CD4-positive, alpha-beta T cell treated with Interleukin-1 beta for 1 hour (primary cell): ENCODE data around the gene MACROD2.
"Not testable (repeated sequence)": the region's sequence is repeated elsewhere in the genome, so short reads cannot be mapped to it uniquely, and the experiment has no call there.

Source experiments
- DNase-seq, 2 donors: peaks; one replicate each; pipeline ENCODE4 v3.0.0-alpha.2; 2020 to 2022

MACROD2 gene

DNA sequence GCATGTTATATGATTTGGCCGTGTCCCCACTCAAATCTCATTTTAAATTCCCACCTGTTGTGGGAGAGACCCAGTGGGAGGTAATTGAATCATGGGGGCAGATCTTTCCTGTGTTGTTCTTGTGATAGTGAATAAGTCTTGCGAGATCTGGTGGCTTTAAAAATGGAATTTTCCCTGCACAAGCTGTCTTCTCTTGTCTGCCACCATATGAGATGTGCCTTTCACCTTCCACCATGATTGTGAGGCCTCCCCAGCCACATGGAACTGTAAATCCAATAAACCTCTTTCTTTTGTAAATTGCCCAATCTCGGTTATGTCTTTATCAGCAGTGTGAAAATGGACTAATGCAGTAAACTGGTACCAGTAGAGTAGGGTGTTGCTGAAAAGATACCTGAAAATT lies 986.2 kb downstream of the MACROD2 start:
- DNase-seq: not testable (repeated sequence)

DNA sequence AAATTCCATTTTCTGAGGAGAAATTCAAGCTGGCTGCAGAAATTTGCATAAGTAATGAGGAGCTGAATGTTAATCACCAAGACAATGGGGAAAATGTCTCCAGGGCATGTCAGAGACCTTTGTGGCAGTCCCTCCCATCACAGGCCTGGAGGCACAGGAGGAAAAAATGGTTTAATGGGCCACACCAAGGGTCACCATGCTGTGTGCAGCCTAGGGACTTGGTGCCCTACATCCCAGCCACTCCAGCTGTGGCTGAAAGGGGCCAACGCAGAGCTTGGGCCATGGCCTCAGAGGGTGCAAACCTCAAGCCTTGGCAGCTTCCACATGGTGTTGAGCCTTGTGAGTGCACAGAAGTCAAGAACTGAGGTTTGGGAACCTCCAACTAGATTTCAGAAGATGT lies 987.0 kb downstream of the MACROD2 start:
- not testable (repeated sequence) for DNase-seq

DNA sequence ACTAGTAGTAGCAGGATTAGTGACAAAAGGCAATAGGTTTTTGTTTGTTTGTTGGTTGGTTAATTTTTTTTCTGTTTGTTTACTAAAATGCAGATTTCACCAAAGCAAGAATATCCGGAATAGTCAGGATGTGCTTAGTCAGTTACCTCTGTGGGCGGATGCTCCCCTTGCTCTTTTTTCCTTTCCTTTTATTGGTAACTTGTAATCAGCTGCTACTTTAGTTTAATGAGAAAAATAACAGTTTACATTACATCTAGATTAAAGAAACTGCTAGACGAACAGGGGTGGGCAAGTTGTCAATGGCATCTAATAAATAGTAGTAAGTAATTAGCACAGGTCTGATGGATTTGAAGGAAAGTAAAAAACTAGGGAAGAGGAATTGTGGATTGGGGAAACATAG lies 989.0 kb downstream of the MACROD2 start:
- DNase-seq: no peak

DNA sequence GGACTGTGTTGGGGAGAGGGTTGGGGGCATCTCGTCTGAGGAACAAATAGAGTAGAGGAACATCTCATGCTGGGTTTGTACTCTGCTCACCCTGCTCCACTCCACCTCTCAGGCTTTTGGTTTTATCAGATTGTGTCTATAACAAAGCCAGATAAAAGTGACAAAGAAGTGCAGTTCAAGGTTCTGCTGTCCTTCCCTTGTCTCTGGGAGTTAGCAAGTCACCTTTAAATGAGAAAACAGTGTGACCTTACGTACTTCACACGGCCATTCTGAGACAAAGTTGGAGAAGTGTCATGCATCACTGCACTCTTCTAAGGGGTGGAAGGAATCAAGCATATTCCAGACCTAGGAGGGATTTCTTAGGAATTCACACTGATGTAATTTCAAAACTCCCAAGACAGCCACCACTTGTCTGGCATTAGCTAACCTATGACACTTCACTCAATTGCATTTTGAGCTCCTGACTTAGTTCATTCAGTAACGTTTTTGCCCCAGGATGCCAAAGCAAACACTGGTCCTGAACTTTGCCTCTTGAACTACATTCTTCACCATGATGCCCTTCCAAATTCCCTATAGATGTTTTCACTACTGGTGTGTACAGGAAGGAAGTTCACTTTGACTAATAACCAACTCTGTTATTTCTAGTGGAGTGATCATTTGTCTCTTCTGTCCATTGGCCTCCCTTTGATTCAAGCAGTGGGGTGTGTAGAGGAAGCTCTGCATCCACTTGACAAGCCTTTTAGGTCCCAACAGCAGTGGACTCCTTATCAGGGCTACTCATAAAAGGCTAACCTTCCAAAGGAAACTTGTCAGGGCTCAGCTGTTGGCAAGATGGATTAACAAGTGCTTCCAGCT lies 989.7 kb downstream of the MACROD2 start:
- DNase-seq: no peak

DNA sequence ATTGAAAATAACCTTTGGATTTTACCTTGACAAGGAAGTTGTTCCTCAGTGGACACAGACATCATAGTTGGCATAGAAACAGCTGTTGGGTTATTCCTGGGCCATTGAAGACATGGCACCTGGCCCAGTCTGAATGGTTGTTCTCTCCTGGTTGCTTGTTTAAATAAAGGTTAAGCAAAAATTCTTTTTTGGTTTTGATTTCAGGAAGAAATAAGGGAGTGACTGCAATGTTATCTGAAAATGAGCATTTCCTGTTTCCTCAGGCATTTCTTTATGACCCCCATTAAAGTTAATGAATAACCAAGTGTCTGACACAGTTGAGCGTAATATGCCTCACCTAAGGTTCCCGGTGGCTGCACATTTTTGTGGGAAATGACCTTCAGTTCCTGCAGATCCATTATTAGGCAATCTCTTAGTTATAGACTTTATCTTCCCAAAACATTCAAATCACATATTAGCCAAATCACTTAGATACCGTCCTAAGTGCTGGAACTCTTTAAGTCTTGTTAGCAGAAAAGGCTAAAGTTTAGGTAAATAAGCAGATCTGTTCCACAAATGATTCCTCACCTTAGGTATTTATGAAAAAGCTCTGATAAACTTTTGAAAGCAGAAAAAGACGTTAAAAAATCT lies 990.8 kb downstream of the MACROD2 start:
- DNase-seq: no peak

DNA sequence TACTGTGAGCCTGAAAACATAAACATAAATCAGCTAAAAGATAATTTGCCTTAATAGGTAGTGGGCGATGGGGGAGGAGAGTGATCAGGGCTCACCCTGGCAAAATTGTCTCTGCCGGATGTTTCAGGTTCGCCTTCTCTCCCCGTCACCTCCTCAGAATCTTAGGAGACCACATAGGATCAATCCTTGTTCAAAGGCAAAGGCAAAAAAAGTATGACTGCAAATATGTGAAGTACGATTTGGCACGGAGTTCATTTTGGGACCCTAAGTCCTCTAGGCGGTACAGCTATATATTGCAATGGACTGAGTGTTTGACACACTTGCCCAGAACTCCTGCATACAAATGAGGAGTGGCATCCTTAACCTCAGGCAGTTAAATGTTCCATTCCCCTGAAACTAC lies 991.3 kb downstream of the MACROD2 start:
- DNase-seq: no peak

DNA sequence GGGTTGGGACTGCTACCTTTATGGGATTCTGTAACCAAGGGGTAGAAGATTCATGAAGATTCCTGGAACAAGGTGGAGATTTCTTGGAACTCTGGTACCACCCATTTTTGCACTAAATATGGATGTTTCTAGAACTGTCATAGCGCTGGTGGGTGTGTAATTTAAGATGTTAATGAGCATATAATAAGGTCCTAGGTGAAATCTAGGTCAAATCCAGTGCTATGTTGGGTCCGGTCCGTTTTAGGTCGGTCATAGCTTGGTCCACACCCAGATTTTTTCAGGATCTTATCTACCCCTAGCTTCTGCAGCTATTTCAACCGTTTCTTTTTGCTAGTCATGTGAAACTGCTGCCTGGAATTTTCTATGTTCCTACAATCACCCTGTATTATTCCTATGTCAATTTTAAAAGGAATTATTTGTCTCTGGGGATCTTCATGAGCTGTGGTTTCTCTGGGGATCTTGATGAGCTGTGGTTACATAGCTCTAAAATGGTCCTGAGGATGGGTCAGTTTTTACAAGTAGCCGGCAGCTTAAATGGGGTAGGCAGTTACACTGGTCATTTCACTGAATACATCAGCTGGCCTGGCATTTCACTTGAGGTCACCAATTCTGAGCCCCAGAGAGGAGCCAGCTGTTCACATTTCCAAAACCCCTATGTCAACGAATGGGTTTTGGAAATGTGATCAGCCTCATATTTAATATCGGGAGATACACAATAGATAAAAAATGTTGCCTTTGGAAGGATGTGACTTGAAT lies 994.4 kb downstream of the MACROD2 start:
- DNase-seq: no peak

DNA sequence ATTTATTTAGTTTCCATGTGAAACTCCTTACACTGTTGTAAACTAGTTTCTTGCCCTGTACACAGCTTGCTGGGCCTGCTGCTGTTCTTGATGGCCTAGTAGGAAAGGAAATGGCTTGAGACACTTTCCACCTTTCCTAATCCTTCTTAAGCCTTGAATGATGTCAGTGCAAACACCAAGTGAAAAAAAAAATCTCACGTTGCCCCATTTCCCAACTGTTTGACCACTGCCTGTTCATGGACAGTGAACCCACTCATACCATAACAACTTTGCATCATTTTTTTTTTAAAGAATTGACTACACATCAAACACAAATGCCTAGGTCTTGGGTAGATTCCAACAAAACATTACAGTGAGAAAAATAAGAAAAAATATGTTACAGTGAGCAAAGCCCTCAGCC lies 995.7 kb downstream of the MACROD2 start:
- DNase-seq: no peak

DNA sequence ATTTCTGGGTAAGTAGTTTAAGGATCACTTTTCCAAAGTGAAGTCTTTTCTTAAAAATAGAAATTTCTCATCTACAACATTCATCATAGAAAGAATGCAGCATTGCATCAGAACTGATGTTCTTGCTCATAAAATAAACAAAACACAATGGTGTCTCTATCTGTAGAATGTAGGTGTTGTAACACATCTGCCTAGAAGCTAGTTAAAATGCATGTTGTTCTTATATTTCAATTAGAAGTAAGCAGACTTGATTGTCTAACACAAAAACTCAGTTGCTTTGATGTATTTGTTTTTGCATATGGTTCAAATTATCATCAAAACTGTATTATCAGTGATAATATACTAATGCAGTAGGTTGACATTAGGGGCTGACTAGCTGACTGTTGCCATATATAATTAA lies 996.8 kb downstream of the MACROD2 start:
- no peak for DNase-seq

DNA sequence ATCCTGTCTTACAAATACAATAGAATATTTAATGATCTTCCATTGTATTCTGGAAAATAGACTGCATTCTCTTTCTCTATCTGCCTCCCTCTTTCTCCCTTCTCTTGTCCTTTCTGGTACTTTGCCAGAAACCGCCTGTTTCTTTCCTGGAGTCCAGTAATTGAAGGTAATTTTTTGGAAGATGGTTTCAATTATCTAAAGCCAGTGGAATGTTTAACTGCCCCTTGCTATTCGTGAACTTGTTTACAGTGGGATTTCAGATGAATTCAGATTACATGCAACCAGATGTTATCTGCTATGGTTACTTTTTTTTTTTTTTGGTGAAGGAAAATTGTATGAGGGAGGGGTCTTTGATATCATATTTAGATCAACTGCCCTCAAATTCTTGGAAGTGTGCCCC lies 997.6 kb downstream of the MACROD2 start:
- DNase-seq: no peak

DNA sequence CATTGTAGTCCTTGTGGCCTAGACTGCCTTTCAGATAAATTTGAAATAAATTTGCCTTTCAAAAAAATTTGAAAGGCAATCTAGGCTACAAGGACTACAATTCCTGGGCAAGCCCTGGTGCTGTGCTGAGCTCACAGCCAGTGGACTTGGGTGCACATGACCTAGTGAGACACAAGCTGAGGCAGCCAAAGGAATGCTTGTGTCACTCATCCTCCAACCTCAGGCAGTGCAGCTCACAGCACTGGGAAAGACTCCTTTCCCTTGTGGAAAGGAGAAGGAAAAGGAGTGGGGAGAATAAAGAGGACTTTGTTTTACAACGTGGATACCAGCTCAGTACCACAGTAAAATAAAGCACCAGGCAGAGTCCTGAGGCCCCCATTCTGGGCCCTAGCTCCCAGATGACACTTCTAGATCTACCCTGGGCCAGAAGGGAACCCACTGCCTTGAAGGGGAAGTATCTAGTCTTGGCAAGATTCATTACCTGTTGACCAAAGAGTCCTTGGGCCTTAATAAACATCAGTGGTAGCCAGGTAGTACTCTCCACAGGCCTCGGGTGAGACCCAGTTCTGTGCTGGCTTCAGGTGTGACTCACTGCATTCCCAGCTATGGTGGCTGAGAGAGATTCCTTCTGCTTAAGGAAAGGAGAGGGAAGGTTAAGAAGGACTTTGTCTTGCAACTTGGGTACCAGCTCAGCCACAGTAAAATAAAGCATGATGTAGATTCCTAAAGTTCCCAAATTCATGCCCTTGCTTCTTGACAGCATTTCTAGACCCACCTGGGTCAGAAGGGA lies 1001.8 kb downstream of the MACROD2 start:
- no peak for DNase-seq

DNA sequence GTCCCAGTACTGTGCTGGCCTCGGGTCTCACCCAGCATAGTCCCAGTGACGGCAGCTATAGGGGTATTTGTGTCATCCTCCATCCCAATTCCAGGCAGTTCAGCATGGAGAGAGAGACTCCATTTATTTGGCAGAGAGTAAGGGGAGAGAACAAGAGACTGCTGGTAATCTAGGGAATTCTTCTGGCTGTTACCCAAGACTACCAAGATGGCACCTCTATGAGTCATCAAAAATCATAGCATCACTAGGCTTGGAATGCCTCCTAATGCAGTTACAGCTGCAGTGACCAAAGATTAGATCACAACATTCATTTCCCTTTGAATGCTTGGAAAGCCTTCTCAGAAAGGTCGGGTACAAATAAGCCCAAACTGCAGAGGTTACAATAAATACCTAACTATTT lies 1002.5 kb downstream of the MACROD2 start:
- no peak for DNase-seq

DNA sequence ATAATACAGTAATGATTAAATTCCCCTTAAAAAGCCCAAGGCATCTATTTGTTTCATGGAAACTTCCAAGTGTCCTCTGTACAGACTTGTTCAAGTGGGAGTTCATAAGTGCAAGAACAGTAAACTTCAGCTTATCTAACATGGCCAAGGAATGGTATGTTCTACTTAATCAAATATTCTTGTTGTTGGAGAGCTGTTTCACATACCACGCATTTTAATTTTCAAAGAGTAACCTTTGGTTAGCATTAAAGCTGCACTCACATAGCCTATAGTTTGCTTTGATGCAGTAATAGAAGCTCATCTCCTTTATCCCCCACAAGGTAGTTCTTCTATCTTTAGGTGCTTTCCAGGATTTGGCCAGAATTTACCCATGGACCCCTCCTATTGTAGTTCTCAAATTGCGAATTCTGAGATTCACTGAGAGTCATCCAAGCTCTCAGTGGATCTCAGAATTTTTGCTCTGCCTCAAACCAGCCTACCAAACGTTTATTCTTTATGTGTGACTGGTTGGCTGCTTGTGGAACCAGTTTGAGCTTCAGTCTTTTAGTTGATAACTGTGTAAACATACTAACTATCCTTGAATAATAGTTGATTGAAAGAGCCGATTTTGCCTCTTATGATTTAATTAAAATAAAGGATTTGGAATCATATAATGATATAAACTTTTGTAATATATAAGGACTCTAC lies 1010.1 kb downstream of the MACROD2 start:
- DNase-seq: no peak

DNA sequence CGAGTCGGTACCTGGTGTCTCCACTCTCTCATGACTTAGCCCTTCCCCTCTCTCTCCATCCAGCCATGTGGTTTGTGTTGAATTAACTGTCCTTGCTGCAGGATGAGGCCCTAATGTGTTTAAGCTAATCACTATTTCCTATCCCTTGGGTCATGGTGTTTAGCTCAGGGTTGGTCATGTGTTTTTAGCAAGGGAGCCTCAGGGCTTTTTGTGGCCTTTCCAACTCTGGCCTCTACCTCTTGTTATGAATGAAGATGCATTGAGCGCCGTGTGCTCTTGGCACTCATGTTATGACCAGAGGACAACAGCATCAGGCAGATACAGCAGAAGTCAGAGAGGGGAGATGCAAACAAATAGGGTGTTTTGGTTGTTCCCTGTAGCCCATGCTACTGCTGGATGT lies 1016.3 kb downstream of the MACROD2 start:
- no peak for DNase-seq

DNA sequence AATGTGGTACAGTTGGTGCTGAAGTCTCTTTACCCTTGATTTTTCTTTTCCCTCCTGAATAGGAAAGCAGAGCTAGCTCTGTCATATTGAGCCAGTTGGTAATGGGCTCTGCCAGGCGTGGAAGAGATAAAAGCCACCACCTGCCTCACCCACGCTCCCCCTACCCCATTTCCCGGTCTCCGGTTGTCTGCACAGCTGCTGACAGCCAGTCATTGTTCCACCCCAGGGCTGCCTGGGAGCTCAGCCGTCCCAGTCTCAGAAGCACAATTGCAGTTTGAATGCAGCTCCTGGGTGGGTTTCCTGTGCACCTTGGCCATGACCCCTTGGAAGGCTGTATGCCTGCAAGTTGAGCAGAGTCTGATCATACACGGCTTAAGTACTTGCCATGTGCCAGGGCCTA lies 1017.2 kb downstream of the MACROD2 start:
- no peak for DNase-seq

DNA sequence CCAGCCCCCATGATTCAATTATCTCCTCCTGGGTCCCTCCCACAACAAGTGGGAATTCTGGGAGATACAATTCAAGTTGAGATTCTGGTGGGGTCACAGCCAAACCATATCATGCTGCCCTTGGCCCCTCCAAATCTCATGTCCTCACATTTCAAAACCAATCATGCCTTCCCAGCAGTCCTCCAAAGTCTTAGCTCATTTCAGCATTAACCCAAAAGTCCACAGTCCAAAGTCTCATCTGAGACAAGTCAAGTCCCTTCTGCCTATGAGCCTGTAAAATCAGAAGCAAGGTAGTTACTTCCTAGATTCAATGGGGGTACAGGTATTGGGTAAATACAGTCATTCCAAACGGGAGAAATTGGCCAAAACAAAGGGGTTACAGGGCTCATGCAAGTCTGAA lies 1021.6 kb downstream of the MACROD2 start:
- DNase-seq: not testable (repeated sequence)

DNA sequence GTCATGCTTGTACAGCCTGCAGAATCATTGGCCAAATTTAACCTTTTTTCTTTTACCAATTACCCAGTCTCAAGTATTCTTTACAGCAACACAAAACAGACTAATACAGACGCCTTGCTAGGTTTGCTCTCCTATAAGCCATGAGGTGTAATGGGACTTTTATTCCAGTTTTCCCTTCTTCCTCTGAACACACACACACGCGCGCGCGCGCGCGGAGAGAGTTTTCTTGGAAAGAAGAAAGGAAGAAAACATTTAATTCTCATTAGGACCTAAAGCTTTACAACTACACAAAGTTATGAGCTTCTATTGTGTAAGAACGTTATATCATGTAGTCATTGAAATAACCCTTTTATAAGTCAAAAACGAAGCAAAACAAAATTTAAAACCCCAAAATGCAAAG lies 1023.6 kb downstream of the MACROD2 start:
- DNase-seq: no peak

DNA sequence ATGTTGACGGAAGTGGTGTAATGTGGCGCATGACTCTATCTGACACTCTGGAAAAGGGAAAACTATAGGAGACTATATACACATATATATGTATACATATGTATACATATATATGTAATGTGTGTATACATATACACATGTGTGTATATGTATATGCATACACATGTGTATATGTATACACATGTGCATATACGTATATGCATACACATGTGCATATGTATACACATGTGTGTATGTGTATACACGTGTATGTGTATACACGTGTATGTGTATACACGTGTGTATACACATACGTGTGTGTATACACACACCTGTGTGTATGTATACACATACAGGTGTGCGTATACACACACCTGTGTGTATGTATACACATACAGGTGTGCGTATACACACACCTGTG lies 1025.5 kb downstream of the MACROD2 start:
- no peak for DNase-seq

DNA sequence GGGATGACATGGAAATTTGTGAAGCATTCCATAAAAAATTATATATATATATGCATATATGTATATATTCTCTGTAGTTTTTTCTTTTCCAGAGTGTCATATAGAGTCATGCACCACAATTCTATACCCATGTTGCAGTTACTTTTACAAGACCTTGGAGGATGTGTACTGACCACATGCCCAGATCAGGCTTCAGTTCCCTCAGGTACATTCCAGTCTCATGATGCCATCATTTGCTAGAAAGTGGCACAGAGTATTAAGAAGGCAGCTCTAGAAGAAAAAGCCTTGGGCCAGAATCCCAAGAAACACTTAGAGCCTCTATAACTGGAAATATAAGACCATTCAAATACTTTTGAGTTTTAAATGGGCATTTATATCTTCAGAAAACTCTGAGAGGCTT lies 1027.6 kb downstream of the MACROD2 start:
- DNase-seq: no peak

DNA sequence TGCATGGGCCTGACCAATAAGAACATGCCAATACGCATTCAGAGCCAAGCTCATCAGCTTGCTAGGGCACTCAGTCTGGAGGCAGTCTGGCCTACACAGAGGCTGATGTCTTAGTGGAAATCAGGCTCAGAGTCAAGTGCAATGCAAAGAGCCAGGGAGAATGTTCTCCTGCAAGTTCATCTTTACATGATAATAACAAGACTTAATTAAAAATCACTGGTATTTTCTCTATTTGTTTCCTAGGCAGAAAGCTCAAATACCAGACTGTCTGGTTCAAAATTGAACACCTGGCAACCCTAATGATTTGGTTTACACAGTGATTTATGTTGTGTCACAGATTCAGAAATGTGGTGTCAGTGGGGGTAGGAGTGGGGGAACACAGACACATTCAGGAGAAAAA lies 1031.4 kb downstream of the MACROD2 start:
- no peak for DNase-seq

DNA sequence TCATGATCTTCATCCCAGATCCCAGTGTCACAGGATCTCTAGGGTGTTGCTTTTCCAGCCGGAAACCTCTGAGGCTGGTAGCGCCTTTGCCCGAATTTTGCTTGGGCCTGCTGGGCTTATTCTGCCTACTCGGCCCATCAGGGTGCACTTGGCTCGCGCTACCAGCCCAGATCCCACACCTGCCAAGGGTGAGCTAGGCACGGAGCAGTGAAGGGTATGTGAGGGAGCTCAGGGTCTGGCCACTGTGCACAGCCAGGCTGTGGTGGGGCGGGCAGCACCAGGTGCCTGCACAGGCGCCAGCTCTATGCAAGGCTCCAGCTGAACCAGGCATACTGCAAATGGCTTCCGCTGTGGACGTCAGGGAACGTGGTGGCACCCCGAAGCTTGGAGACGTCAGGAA lies 1035.5 kb downstream of the MACROD2 start:
- no peak for DNase-seq

DNA sequence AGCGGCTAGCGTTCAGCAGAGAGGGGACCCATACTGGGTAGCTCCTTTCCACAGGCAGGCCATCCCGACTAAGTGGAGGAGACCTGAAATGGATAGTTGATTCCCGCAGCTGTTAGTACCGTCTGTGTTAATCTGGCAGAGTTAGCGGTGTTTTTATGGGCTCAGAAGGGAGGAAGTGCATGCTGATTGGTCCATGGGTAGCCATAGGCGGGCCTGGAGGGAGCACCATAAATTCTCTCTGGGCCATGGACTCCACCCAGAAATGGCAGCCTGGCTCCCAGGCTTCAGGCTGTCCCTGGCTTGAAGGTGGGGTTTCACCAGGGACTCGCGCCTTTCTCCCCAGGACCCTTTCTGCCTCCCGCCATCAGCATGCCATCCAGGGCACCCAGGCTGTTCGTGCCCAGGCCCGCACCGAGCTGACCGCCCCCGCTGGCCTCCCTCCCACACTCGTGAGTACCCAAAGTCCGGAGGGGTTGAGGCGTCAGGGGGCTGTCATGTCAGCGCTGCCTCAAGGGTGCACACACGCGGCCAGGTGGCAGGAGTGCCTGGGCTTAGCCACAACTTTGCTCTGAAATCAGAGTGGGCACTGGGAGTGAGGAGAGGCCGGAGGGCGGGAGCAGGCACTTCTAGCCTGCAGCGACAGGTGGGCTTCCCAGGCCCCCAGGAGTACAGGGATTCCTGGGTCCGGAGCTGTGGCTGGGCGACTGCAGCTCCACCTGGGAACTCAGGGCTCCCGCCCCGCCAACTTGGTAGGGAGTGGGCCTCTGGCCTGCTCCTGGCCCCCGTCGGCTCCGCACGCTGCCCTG lies 1036.4 kb downstream of the MACROD2 start:
- no peak for DNase-seq
